WTC11 (cell line): ENCODE measurements around the gene RNF40. TPM values are rescaled to one million over a fixed set of nuclear protein-coding genes. Genes with fewer than 3 reads are reported as not detected.

Experiments used
- ATAC-seq: fragments of 200-7000 bp; cut with Tn5 transposase; 2 replicates; pipeline ENCODE4 v1.10.0; 2021; ENCODE audit warnings: mild to moderate bottlenecking, moderate library complexity
- CTCF ChIA-PET: fragments of 300-600 bp; sonication (Branson Sonifier 250); formaldehyde crosslinking; loops from one replicate; lab custom pipeline; 2021; ENCODE audit warnings: antibody characterized with exemption; lab: Charles Lee
- POLR2A ChIA-PET: fragments of 350-600 bp; sonication (Branson Sonifier 250); formaldehyde crosslinking; loops from one replicate; lab custom pipeline; 2021; ENCODE audit warnings: antibody characterized with exemption; lab: Charles Lee
- DNase-seq: peaks from one replicate; pipeline ENCODE4 v3.0.0; 2021; ENCODE audit warnings: low spot score
- H3K27ac Mint-ChIP-seq: 2 replicates; pipeline ENCODE4 v1.8.0; 2021; ENCODE audit warnings: mixed read lengths
- H3K27me3 Mint-ChIP-seq: 2 replicates; pipeline ENCODE4 v1.8.0; 2021; ENCODE audit warnings: low read depth, mild to moderate bottlenecking, moderate library complexity, mixed read lengths
- H3K36me3 Mint-ChIP-seq: 2 replicates; pipeline ENCODE4 v1.8.0; 2021; ENCODE audit warnings: mixed read lengths
- H3K4me1 Mint-ChIP-seq: 2 replicates; pipeline ENCODE4 v1.8.0; 2022; ENCODE audit warnings: mixed read lengths
- H3K4me3 Mint-ChIP-seq: 2 replicates; pipeline ENCODE4 v1.8.0; 2021; ENCODE audit warnings: mild to moderate bottlenecking, moderate library complexity, mixed read lengths
- H3K9me3 Mint-ChIP-seq: 2 replicates; pipeline ENCODE4 v1.8.0; 2021; ENCODE audit warnings: mixed read lengths
- ATF1 ChIP-seq: sonication (generic); formaldehyde crosslinking; IDR thresholded peaks from 2 replicates; pipeline ENCODE4 v1.8.1; 2023; ENCODE audit warnings: mild to moderate bottlenecking, moderate library complexity, missing genetic modification reagents
- ATF2 ChIP-seq: sonication (generic); formaldehyde crosslinking; IDR thresholded peaks from 2 replicates; pipeline ENCODE4 v1.8.1; 2022; ENCODE audit warnings: low read depth, missing genetic modification reagents, borderline replicate concordance
- ATF3 ChIP-seq: sonication (generic); formaldehyde crosslinking; conservative IDR thresholded peaks from 2 replicates; pipeline ENCODE4 v1.8.1; 2022; ENCODE audit warnings: mild to moderate bottlenecking, missing genetic modification reagents
- CBFB ChIP-seq: sonication (generic); formaldehyde crosslinking; IDR thresholded peaks from 2 replicates; pipeline ENCODE4 v1.8.1; 2022; ENCODE audit warnings: mild to moderate bottlenecking, low read depth, missing genetic modification reagents
- CDX4 ChIP-seq: fragments of 250-450 bp; sonication (Bioruptor Pico); IDR thresholded peaks from 2 replicates; pipeline ENCODE4 v1.9.0; 2021; ENCODE audit warnings: moderate library complexity, mild to moderate bottlenecking, inconsistent platforms, borderline replicate concordance
- E2F1 ChIP-seq: sonication (generic); formaldehyde crosslinking; IDR thresholded peaks from 2 replicates; pipeline ENCODE4 v1.8.0; 2022; ENCODE audit warnings: mild to moderate bottlenecking, missing genetic modification reagents
- E2F4 ChIP-seq: sonication (generic); formaldehyde crosslinking; IDR thresholded peaks from 2 replicates; pipeline ENCODE4 v1.8.1; 2022; ENCODE audit warnings: low read depth, mild to moderate bottlenecking, moderate library complexity, missing genetic modification reagents, borderline replicate concordance
- ESRRA ChIP-seq: sonication (generic); formaldehyde crosslinking; IDR thresholded peaks from 2 replicates; pipeline ENCODE4 v1.8.1; 2022; ENCODE audit warnings: mild to moderate bottlenecking, missing genetic modification reagents, borderline replicate concordance
- FOXJ3 ChIP-seq: sonication (generic); formaldehyde crosslinking; IDR thresholded peaks from 2 replicates; pipeline ENCODE4 v1.9.0; 2021; ENCODE audit warnings: missing genetic modification reagents, mild to moderate bottlenecking, borderline replicate concordance
- FOXK1 ChIP-seq: sonication (generic); formaldehyde crosslinking; IDR thresholded peaks from 2 replicates; pipeline ENCODE4 v1.8.0; 2022; ENCODE audit warnings: mild to moderate bottlenecking, moderate library complexity, missing genetic modification reagents
- FOXP4 ChIP-seq: sonication (generic); formaldehyde crosslinking; IDR thresholded peaks from 2 replicates; pipeline ENCODE4 v1.8.0; 2022; ENCODE audit warnings: mild to moderate bottlenecking, missing genetic modification reagents
- HMGA2 ChIP-seq: fragments of 250-450 bp; sonication (Bioruptor Pico); IDR thresholded peaks from 2 replicates; pipeline ENCODE4 v1.4.0; 2021; ENCODE audit warnings: mild to moderate bottlenecking, moderate library complexity
- MAX ChIP-seq: sonication (generic); formaldehyde crosslinking; IDR thresholded peaks from 2 replicates; pipeline ENCODE4 v1.8.0; 2022; ENCODE audit warnings: mild to moderate bottlenecking, missing genetic modification reagents
- RELA ChIP-seq: sonication (generic); formaldehyde crosslinking; IDR thresholded peaks from 2 replicates; pipeline ENCODE4 v1.8.1; 2022; ENCODE audit warnings: missing genetic modification reagents, mild to moderate bottlenecking, borderline replicate concordance
- RORB ChIP-seq: fragments of 250-450 bp; sonication (Bioruptor Pico); IDR thresholded peaks from 2 replicates; pipeline ENCODE4 v1.9.0; 2021; ENCODE audit warnings: mild to moderate bottlenecking
- USF1 ChIP-seq: sonication (generic); formaldehyde crosslinking; IDR thresholded peaks from 2 replicates; pipeline ENCODE4 v1.8.0; 2022; ENCODE audit warnings: mild to moderate bottlenecking, missing genetic modification reagents
- ZBTB43 ChIP-seq: sonication (generic); formaldehyde crosslinking; IDR thresholded peaks from 2 replicates; pipeline ENCODE4 v1.8.1; 2023; ENCODE audit warnings: mild to moderate bottlenecking, missing genetic modification reagents
- ZNF121 ChIP-seq: sonication (generic); formaldehyde crosslinking; IDR thresholded peaks from 2 replicates; pipeline ENCODE4 v1.8.0; 2023; ENCODE audit warnings: missing genetic modification reagents
- ZNF138 ChIP-seq: sonication (generic); formaldehyde crosslinking; conservative IDR thresholded peaks from 2 replicates; pipeline ENCODE4 v1.8.1; 2022; ENCODE audit warnings: mild to moderate bottlenecking, moderate library complexity, missing genetic modification reagents
- ZNF219 ChIP-seq: sonication (generic); formaldehyde crosslinking; IDR thresholded peaks from 2 replicates; pipeline ENCODE4 v1.8.0; 2023; ENCODE audit warnings: missing genetic modification reagents, mild to moderate bottlenecking, borderline replicate concordance
- ZNF317 ChIP-seq: sonication (generic); formaldehyde crosslinking; IDR thresholded peaks from 2 replicates; pipeline ENCODE4 v1.8.1; 2023; ENCODE audit warnings: low read depth, mild to moderate bottlenecking, moderate library complexity, missing genetic modification reagents, borderline replicate concordance
- ZNF416 ChIP-seq: fragments of 250-450 bp; sonication (Bioruptor Pico); IDR thresholded peaks from 2 replicates; pipeline ENCODE4 v1.9.0; 2021; ENCODE audit warnings: mild to moderate bottlenecking, inconsistent platforms
- ZNF423 ChIP-seq: fragments of 250-450 bp; sonication (Bioruptor Pico); IDR thresholded peaks from 2 replicates; pipeline ENCODE4 v2.1.2; 2022; ENCODE audit warnings: mild to moderate bottlenecking, moderate library complexity
- ZNF512 ChIP-seq: sonication (generic); formaldehyde crosslinking; IDR thresholded peaks from 2 replicates; pipeline ENCODE4 v1.8.1; 2022; ENCODE audit warnings: missing genetic modification reagents, borderline replicate concordance
- total RNA-seq: library from RNA; stranded (reverse); gene quantifications from 3 replicates; pipeline ENCODE4 v1.2.3, GENCODE V29; 2021

The RNF40 gene
- total RNA-seq, 1 experiment from 2014 or later = 77.1 TPM

GRCh38 chr16:30744183-30744582 lies 17.9 kb upstream of the RNF40 start:
- Mint-ChIP-seq H3K4me3 (no peak overlapping the region), H3K27me3 (no peaks in the 10 kb centered on the region), H3K9me3 (no peaks in the 10 kb centered on the region), H3K27ac (no peak overlapping the region), H3K4me1 (peaks cover 16% of the 10 kb centered on the region), H3K36me3 (peaks cover 12% of the 10 kb centered on the region)
- ChIA-PET POLR2A (no interaction called here), CTCF (no interaction called here)
- ATAC-seq (no peak), DNase-seq (no peak)
- TF ChIP-seq ZBTB43 = no peak
- no peak for TF ChIP-seq ATF3 (CRISPR knock-in tag)
- no peak for TF ChIP-seq ZNF317
- no peak for TF ChIP-seq RORB (CRISPR knock-in tag)
- TF ChIP-seq USF1 (CRISPR knock-in tag) = no peak
- no peak for TF ChIP-seq E2F4
- TF ChIP-seq ZNF423 (CRISPR knock-in tag) = no peak
- TF ChIP-seq ZNF138 (CRISPR knock-in tag) = no peak
- no peak for TF ChIP-seq ESRRA (CRISPR knock-in tag)
- no peak for TF ChIP-seq FOXJ3 (CRISPR knock-in tag)
- TF ChIP-seq ATF1 (CRISPR knock-in tag) = no peak
- no peak for TF ChIP-seq ZNF121 (CRISPR knock-in tag)
- no peak for TF ChIP-seq ZNF416 (CRISPR knock-in tag)
- TF ChIP-seq E2F1 (CRISPR knock-in tag) = no peak
- no peak for TF ChIP-seq FOXP4

- no peak for DNase-seq
- peaks cover 17% of the 10 kb centered on the region for H3K36me3 Mint-ChIP-seq
- H3K9me3 Mint-ChIP-seq = no peaks in the 10 kb centered on the region
- no peak overlapping the region for H3K4me3 Mint-ChIP-seq
- ATAC-seq = no peak
- peaks cover 20% of the 10 kb centered on the region for H3K4me1 Mint-ChIP-seq
- ChIA-PET POLR2A (no interaction called here), CTCF (no interaction called here)
- no peaks in the 10 kb centered on the region for H3K27me3 Mint-ChIP-seq
- H3K27ac Mint-ChIP-seq = no peak overlapping the region
- TF ChIP-seq MAX (CRISPR knock-in tag) (no peak), ZNF138 (CRISPR knock-in tag) (no peak), ZNF317 (no peak), ZNF512 (CRISPR knock-in tag) (no peak), RELA (CRISPR knock-in tag) (no peak), ZNF121 (CRISPR knock-in tag) (no peak), HMGA2 (CRISPR knock-in tag) (no peak), ZNF219 (CRISPR knock-in tag) (no peak), FOXK1 (CRISPR knock-in tag) (no peak), CBFB (CRISPR knock-in tag) (no peak), CDX4 (CRISPR knock-in tag) (no peak), ATF2 (no peak)
These were observed 17.0 kb upstream of the RNF40 start for GRCh38 chr16:30745082-30745481.
